Stimulated activated CD4-positive, alpha-beta T cell treated with anti-CD3 and anti-CD28 coated beads, Interleukin-15, amount 100 ng/mL, for 48 hours (primary cell): ENCODE data around the gene POU2F1.

Source experiments
- DNase-seq, 2 donors: peaks; one replicate each; pipeline ENCODE4 v3.0.0-alpha.2; 2020; ENCODE audit warnings: low read depth in 2 of 2

Gene POU2F1

DNA sequence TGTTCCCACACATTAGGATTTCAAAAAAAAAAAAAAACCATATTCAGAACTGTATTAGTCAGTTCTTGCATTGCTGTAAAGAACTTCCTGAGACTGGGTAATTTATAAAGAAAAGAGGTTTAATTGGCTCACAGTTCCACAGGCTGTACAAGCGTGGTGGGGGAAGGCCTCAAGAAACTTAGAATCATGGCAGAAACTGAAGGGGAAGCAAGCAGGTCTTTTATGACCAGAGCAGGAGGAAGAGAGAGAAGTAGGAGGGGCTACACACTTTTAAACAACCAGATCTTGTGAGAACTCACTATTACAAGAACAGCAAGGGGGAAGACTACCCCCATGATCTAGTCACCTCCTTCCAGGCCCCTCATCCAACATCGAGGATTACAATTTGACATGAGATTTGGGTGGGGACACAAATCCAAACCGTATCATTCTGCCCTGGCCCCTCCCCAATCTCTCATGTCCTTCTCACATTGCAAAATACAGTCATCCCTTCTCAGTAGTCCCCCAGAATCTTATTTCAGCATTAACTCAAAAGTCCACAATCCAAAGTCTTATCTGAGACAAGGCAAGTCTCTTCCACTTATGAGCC is 51.8 kb downstream of the POU2F1 start:
- no peak for DNase-seq

DNA sequence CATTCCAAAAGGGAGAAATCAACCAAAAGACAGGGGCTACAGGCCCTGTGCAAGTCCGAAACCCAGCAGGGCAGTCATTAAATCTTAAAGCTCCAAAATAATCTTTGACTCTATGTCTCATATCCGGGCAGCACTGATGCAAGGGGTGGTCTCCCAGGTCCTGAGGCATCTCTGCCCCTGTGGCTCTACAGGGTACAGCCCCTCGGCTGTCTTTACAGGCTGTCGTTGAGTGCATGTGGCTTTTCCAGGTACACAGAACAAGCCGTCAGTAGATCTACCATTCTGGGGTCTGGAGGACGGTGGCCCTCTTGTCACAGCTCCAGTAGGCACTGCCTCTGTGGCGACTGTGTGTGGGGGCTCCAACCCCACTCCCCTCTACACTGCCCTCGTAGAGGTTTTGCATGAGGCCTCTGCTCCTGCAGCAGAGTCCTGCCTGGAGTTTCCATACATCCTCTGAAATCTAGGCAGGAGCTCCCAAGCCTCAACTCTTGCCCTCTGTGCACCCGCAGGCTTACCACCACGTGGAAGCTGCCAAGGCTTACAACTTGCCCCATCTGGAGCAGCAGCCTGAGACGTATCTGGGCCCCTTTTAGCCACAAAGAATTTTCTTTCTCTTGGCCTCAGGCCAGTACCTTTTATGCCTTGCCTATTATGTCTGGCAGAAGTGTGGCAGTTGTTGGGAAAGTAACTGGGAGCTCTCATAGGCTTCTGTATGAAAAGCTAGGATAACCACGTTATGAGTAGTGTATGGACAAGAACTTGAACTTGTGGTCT is 52.5 kb downstream of the POU2F1 start:
- DNase-seq, result no peak

- DNase-seq, result no peak
These were observed 53.4 kb downstream of the POU2F1 start for GRCh38 chr1:167274061-167274460.

- no peak for DNase-seq
These were observed 56.3 kb downstream of the POU2F1 start for GRCh38 chr1:167276969-167277368.

DNA sequence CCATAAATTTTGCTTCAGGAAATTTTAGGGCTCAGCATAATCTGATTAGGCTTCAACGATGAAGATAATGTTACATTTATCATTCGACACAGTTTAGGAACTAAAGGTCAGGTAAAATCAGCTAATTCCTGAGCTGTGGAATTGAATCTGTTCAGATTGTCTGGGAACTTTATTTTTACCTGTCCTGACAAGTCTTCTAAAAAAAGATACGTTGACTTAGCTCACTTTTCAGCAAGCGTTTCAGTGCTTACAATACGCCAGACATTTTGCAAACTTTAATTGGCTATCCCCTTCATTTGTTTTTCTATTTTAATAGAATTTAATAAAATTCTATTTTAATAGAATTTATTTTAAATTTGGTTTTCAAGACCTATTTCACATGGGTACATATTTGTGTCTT is 57.8 kb downstream of the POU2F1 start:
- DNase-seq, result no peak

DNA sequence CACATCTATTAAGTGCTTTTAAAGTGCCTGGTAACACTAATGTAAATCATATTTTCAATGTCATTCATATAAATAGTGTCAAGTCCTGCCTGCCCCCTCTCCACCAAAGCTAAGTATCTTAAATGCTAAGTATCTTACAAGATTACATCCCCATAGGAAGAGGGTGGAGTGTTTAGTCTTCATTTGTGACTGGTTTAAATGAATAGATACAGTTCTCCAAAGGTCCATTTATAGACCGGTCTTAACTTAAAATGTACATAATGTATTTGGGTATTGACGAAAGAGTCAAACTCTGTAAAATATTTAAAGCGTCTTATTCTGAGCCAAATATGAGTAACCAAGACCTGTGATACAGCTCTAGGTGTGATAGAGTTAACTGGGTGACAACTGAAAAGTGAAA is 60.2 kb downstream of the POU2F1 start:
- no peak for DNase-seq

DNA sequence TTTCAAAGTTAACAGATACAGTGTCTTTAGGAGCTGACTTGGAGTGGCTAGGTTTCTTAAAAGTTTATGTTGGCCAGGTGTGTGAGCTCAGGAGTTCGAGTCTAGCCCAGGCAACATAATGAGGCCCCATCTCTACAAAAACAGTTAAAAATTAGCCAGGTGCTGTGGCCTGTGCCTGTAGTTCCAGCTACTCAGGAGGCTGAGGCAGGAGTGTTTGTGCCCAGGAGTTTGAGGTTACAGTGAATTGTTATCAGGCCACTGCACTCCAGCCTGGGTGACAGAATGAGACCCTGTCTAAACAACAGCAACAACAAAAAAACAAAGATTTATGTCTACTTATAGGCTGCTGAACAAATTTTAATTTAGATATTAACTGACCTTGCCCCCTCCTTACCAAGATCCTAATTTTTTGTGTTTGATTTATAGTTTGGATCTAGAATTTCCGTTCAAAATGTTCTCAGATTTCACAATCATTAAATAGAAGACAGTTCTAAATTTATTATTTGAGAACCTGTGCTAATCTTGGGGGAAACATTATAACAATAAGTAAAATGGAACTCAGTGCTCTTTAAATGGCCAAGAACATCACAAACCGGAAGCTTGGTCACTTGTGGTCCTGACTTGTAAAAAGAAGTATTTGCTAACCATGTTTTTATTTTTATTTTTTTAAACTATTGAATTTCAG is 67.8 kb downstream of the POU2F1 start:
- no peak for DNase-seq

- no peak for DNase-seq
These were observed 68.4 kb downstream of the POU2F1 start for GRCh38 chr1:167289075-167289442.

- DNase-seq, result no peak
These were observed 69.3 kb downstream of the POU2F1 start for GRCh38 chr1:167289966-167290365.

DNA sequence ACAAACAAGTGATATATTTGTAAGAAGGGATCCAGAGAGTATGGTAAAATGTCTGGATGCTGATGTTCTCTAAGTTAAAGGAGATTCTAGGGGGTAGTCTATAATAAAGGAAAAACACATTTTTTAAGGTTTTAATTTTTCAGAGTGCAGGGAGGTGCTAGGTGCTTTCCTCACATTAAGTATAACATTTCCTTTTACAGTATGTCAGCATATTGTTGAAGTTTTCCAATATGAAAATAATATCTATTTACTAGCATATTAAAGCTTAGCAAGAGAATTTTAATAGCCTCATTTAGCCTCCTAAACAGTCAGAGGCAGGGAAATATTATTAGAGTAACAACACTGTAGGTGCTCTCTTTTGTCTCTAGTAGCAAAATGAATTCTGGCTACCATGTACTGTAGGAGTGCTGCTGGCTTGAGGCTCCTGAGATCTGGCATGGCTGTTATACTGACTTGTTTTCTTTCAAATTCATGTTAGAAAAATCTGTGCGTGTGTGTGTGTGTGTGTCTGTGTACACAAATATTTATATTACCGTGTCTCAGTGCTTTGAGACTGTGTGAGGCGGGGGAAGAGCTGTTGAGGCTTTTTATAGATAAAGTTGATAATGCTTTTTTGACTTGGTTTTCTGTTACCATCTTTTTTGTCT is 71.0 kb downstream of the POU2F1 start:
- DNase-seq, result no peak

DNA sequence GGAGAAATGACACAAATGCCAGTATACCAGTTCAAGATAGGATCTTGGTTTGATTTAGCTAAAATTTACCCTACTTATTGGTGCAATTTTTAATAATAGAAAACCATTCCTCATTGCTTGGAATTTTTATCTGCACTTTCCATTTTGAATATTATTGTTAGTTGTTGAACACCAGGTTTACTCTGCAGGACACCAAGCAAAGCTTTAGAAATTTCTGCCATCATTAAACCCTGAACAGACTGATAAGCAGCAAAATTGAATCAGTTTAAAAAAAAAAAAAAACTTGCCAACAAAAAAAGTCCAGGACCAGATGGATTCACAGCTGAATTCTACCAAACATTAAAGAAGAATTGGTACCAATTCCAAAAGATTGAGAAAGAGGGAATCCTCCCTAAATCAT is 71.5 kb downstream of the POU2F1 start:
- no peak for DNase-seq

- DNase-seq, result no peak
These were observed 72.4 kb downstream of the POU2F1 start for GRCh38 chr1:167293057-167293456.

GRCh38 chr1:167294528-167294927 is 73.8 kb downstream of the POU2F1 start:
- DNase-seq, result no peak

DNA sequence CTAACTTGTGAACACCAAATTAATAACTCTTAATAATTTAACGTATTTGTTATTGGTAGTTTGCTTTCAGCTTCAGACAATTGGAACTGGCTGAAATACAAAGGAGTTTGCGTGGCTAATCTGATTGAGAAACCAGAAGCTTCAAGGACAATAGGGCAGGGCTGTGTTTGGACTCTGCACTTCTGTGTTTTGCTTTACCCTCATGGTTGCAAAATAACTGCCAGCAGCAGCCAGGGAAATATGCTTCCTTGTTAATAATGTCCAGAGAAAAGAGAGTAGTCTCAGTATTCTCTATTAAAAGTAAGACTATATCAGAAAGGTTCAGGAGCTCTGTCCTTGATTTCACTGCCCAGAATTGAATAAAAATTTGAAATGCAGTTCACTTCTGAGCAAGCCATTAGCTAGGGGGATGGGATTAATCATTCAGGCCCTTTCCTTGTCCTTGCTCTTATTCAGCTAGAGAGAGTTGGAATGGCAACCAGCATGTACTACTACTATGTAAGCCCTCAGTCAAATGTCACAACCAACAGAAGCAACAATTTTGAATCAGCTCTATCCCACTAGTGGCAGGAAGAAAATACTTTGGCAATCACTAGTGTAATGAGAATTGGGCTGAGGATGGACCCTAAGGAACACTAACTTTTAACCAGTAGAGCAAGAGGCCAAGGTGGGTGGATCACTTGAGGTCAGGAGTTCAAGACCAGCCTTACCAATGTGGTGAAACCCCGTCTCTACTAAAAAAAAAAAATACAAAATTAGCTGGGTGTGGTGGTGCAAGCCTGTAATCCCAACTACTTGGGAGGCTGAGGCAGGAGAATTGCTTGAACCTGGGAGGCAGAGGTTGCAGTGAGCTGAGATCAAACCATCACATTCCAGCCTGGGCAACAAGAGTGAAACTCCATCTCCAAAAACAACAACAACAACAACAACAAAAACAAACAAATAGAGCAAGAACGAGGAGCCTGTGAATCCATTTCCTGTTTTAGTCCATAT is 76.8 kb downstream of the POU2F1 start:
- no peak for DNase-seq

- DNase-seq, result no peak
These were observed 77.6 kb downstream of the POU2F1 start for GRCh38 chr1:167298325-167298724.

DNA sequence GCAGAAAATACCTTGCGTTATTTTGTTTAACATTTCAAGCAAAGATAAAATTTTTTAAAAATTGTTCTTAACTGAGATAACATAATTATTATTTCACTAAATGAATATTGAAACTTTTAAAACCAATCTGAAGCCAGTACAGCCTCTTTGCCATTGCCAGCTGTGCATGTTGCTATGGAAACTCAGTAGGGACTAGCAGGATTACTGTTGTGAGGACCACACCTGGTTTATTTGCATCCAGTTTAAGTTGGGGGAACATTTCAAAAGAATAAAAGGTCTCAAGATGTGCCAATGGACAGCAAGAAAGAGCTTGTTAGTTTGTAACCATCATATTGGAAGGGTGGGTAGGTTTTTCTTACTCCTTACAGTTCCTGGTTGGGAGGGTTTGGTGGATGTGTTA is 80.7 kb downstream of the POU2F1 start:
- DNase-seq, result no peak

- no peak for DNase-seq
These were observed 83.5 kb downstream of the POU2F1 start for GRCh38 chr1:167304165-167304564.

GRCh38 chr1:167305059-167305705 is 84.5 kb downstream of the POU2F1 start:
- DNase-seq, result no peak

DNA sequence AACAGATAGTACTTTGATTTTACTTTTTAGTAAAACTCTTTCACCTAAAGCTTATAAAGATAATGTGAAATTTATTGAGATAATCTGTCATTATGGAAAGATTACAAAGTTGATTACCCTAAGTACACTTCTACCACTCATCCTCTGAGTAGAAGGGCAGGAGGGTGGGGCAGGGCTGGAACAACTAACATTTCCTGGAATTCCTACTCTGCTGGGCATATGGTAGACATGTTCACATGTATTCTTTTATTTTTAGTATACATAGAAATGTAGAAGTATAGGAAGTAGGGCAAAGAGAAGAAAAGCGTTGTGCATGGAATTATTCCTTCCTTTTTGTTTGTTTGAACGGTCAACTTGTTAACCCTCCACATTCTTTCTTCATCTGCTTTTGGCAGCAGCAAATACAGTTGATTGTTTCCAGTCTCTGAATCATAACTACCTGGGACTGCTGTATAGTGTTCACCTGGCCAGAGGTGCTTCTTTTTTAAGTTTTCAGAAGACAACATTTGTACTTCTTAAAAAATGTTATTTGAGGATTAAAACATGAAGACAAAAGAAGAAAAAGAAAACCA is 85.1 kb downstream of the POU2F1 start:
- DNase-seq, result no peak

DNA sequence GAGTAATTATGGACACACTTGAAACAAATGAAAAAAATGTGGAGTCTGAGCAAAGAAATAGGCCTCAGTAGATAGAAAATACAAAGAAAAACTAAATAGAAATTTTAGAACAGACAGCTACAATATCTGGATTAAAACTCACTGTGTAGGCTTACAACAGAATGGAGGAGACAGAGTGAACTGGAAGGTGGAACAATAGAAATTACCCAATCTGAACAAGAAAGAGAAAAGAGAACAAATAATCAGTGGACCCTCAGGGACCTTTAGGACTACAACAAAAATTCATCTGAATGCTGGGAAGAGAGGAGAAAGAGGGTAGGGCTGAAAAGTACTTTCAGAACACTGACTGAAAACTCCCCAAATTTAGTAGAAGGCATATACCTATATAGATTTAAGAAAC is 90.0 kb downstream of the POU2F1 start:
- DNase-seq, result no peak

- DNase-seq, result no peak
These were observed 92.2 kb downstream of the POU2F1 start for GRCh38 chr1:167312871-167313270.
